IMR-90 (cell line): ENCODE data around the gene IL15RA. TPM values are rescaled to one million over a fixed set of nuclear protein-coding genes. Genes with fewer than 3 reads are reported as not detected.

Experiments
- ATAC-seq: fragments of 200-7000 bp; cut with Tn5 transposase; 2 replicates; pipeline ENCODE4 v1.9.1; 2020; ENCODE audit warnings: low read depth, mild to moderate bottlenecking, moderate library complexity
- BruUV-seq: library from RNA; stranded (reverse); fragments of 400-500 nt; replicated peaks from 2 replicates; lab custom pipeline; 2021; lab: Mats Ljungman, UMichigan
- CTCF ChIA-PET: fragments of 300-600 bp; formaldehyde crosslinking; extraction: SDS; loops from one replicate; lab custom pipeline; 2021; ENCODE audit warnings: antibody characterized with exemption; lab: Yijun Ruan, JAX
- POLR2A ChIA-PET: fragments of 300-600 bp; sonication (Branson Sonifier 250); formaldehyde crosslinking; loops from one replicate; lab custom pipeline; 2022; ENCODE audit warnings: antibody characterized with exemption; ENCODE audit not compliant: unreplicated experiment; lab: Charles Lee
- DNase-seq: peaks from one replicate; pipeline ENCODE4 v3.0.0; 2013
- H2AFZ ChIP-seq: replicated peaks from 2 replicates; pipeline ENCODE3; 2013; ENCODE audit warnings: low read length, mild to moderate bottlenecking; ENCODE audit not compliant: poor library complexity
- H2AK5ac ChIP-seq: 2 replicates; pipeline ENCODE4 v1.6.1; 2013; ENCODE audit warnings: low read depth, low read length, inconsistent platforms
- H2AK9ac ChIP-seq: replicated peaks from 2 replicates; pipeline ENCODE3; 2013; ENCODE audit warnings: mild to moderate bottlenecking, low read depth, low read length, moderate library complexity; ENCODE audit not compliant: poor library complexity
- H2BK120ac ChIP-seq: 2 replicates; pipeline ENCODE4 v1.6.1; 2013; ENCODE audit warnings: low read depth, low read length, inconsistent platforms
- H2BK15ac ChIP-seq: 3 replicates; pipeline ENCODE4 v1.6.1; 2013; ENCODE audit warnings: low read depth, low read length, inconsistent platforms
- H2BK20ac ChIP-seq: 2 replicates; pipeline ENCODE4 v1.6.1; 2013; ENCODE audit warnings: low read depth, mild to moderate bottlenecking, inconsistent platforms, low read length, moderate library complexity
- H2BK5ac ChIP-seq: 2 replicates; pipeline ENCODE4 v1.6.1; 2013; ENCODE audit warnings: mild to moderate bottlenecking, low read depth, low read length, inconsistent platforms; ENCODE audit not compliant: poor library complexity, severe bottlenecking
- H3K14ac ChIP-seq: replicated peaks from 2 replicates; pipeline ENCODE4 v1.6.1; 2013; ENCODE audit warnings: low read depth, low read length, inconsistent platforms
- H3K18ac ChIP-seq: 2 replicates; pipeline ENCODE4 v1.6.1; 2013; ENCODE audit warnings: low read depth, low read length, control low read depth
- H3K23ac ChIP-seq: 2 replicates; pipeline ENCODE4 v1.6.1; 2013; ENCODE audit warnings: low read depth, low read length, inconsistent platforms
- H3K27ac ChIP-seq: 2 replicates; pipeline ENCODE4 v1.5.1; 2013; ENCODE audit warnings: mild to moderate bottlenecking, control low read depth, low read length; ENCODE audit not compliant: insufficient read depth
- H3K27me3 ChIP-seq: 2 replicates; pipeline ENCODE4 v1.6.1; 2013; ENCODE audit warnings: low read length; ENCODE audit not compliant: control insufficient read depth, insufficient read depth
- H3K36me3 ChIP-seq: 2 replicates; pipeline ENCODE4 v1.6.1; 2013; ENCODE audit warnings: low read length, mixed read lengths; ENCODE audit not compliant: control insufficient read depth, insufficient read depth
- H3K4ac ChIP-seq: 2 replicates; pipeline ENCODE4 v1.6.1; 2013; ENCODE audit warnings: low read depth, low read length, inconsistent platforms
- H3K4me1 ChIP-seq: 2 replicates; pipeline ENCODE4 v1.6.1; 2013; ENCODE audit warnings: low read length, mixed read lengths; ENCODE audit not compliant: control insufficient read depth, insufficient read depth
- H3K4me2 ChIP-seq: 2 replicates; pipeline ENCODE4 v1.6.1; 2013; ENCODE audit warnings: low read depth, mild to moderate bottlenecking, control low read depth, low read length, moderate library complexity
- H3K4me3 ChIP-seq: 2 replicates; pipeline ENCODE4 v1.5.1; 2013; ENCODE audit warnings: low read depth, mild to moderate bottlenecking, control low read depth, low read length, moderate library complexity; ENCODE audit not compliant: insufficient read depth
- H3K56ac ChIP-seq: 2 replicates; pipeline ENCODE4 v1.6.1; 2013; ENCODE audit warnings: low read length, inconsistent platforms; ENCODE audit not compliant: insufficient read depth; ENCODE audit errors: extremely low read depth
- H3K79me1 ChIP-seq, 2 experiments: 2 replicates each; pipeline ENCODE4 v1.6.1; 2013; ENCODE audit warnings: low read length in 2 of 2, inconsistent platforms in 1 of 2, low read depth in 1 of 2
- H3K9ac ChIP-seq: 2 replicates; pipeline ENCODE4 v1.6.1; 2013; ENCODE audit warnings: low read depth, low read length, control low read depth
- H3K9me1 ChIP-seq: 2 replicates; pipeline ENCODE4 v1.6.1; 2013; ENCODE audit warnings: low read length, inconsistent platforms; ENCODE audit not compliant: insufficient read depth
- H3K9me3 ChIP-seq: 2 replicates; pipeline ENCODE4 v1.6.1; 2013; ENCODE audit warnings: low read length; ENCODE audit not compliant: control insufficient read depth, insufficient read depth
- H4K20me1 ChIP-seq: 2 replicates; pipeline ENCODE4 v1.6.1; 2013; ENCODE audit warnings: low read length, inconsistent platforms; ENCODE audit not compliant: insufficient read depth
- H4K5ac ChIP-seq: 2 replicates; pipeline ENCODE4 v1.6.1; 2013; ENCODE audit warnings: mild to moderate bottlenecking, low read depth, low read length, control low read depth
- H4K8ac ChIP-seq, 2 experiments: 2 replicates each; pipeline ENCODE4 v1.6.1; 2013; ENCODE audit warnings: low read depth in 2 of 2, low read length in 2 of 2, control low read depth in 1 of 2, inconsistent platforms in 1 of 2
- H4K91ac ChIP-seq: 2 replicates; pipeline ENCODE4 v1.6.1; 2013; ENCODE audit warnings: low read depth, low read length, inconsistent platforms; ENCODE audit not compliant: insufficient read depth
- BHLHE40 ChIP-seq: fragments of 150-350 bp; IDR thresholded peaks from 2 replicates; pipeline ENCODE4 v1.6.1; 2016; ENCODE audit warnings: mild to moderate bottlenecking, low read depth, low read length
- CTCF ChIP-seq: conservative IDR thresholded peaks from 2 replicates; pipeline ENCODE4 v1.5.1; 2012; ENCODE audit warnings: mild to moderate bottlenecking, low read depth, low read length, improper control_type of control experiment
- NFE2L2 ChIP-seq: fragments of 150-350 bp; IDR thresholded peaks from 2 replicates; pipeline ENCODE4 v1.6.1; 2016; ENCODE audit warnings: low read depth, mild to moderate bottlenecking, low read length
- SMC3 ChIP-seq: fragments of 150-350 bp; IDR thresholded peaks from 2 replicates; pipeline ENCODE4 v1.6.1; 2016; ENCODE audit warnings: low read depth, mild to moderate bottlenecking, antibody characterized with exemption, low read length, moderate library complexity
- WGBS, 2 experiments: methylation state at CpG; one replicate each; pipeline versions ENCODE4 v1.1.5 to v1.1.7; 2013; ENCODE audit warnings: missing lambda C conversion rate in 2 of 2; ENCODE audit not compliant: insufficient read length in 1 of 2; ENCODE audit errors: extremely low coverage in 2 of 2; 5-methylcytosine and 5-hydroxymethylcytosine counted together
- dilution Hi-C: fragments of 300-500 bp; cut with HindIII; formaldehyde crosslinking; loops from one replicate; pipeline ENCODE4 v1.14.3; 2018; ENCODE audit warnings: low sequenced_read_pairs; ENCODE audit not compliant: unreplicated experiment
- in situ Hi-C: fragments of 300-500 bp; cut with MboI; formaldehyde crosslinking; loops from 3 replicates; pipeline ENCODE4 v1.14.3; 2019; ENCODE audit warnings: low sequenced_read_pairs, inconsistent platforms, mixed read lengths
- intact Hi-C: fragments of 100-400 bp; cut with micrococcal nuclease; formaldehyde crosslinking; loops from 2 replicates; pipeline ENCODE4 v1.10.0; 2022
- polyA plus RNA-seq, 3 experiments: library from polyadenylated mRNA; depleted of rRNA; stranded (reverse); fragments of >200 nt; gene quantifications; 2 replicates each; pipeline ENCODE4 v1.2.3, GENCODE V29; 2012; ENCODE audit warnings: low replicate concordance in 1 of 3
- total RNA-seq: library from RNA; depleted of rRNA; stranded (reverse); fragments of >200 nt; gene quantifications from 2 replicates; pipeline ENCODE4 v1.2.3, GENCODE V29; 2012
- TF ChIP-seq, protein P1 (sequence below): fragments of 150-350 bp; IDR thresholded peaks from 2 replicates; pipeline ENCODE4 v1.6.1; 2016; ENCODE audit warnings: low read depth, mild to moderate bottlenecking, low read length, moderate library complexity, borderline replicate concordance

The IL15RA gene
- total and polyA plus RNA-seq, 2 of the 4 experiments (the other 2 are of a cell fraction): 2.0 to 7.6 TPM

DNA sequence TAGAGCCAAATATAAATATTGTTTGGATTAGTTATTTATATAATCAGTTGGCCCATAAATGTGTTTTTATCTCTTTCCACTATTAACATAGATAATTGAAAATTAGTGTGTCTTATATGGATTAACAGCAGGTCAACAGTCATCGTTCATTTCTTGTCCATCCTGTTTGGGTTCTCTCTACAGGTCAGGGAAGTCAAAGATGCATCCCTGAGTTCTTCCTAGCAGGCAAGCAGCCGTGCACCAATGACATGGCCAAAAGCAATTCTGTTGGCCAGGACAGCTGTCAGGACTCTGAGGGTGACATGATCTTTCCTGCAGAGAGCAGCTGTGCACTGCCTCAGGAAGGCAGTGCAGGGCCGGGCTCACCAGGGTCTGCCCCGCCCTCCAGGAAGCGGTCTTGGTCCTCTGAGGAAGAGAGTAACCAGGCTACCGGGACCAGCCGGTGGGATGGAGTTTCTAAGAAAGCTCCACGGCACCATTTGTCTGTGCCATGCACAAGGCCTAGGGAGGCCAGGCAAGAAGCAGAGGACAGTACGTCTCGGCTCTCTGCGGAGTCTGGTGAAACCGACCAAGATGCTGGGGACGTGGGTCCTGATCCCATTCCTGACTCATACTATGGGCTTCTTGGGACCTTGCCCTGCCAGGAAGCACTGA is 71.4 kb downstream of the IL15RA start:
- H3K4me2 ChIP-seq: no peak overlapping the region
- dilution Hi-C loops: no loop called here

More for the DNA sequence above, 71.4 kb downstream of the IL15RA start:
- Histone ChIP-seq H2BK120ac (no peak overlapping the region), H3K18ac (no peak overlapping the region), H3K23ac (no peak overlapping the region), H4K91ac (no peak overlapping the region), H3K27me3 (no peaks in the 10 kb centered on the region), H3K9me1 (peaks cover 3% of the 10 kb centered on the region; the same call in 1 of the 2 replicates), H2BK15ac (no peak overlapping the region), H2AK5ac (no peak overlapping the region), H3K4me1 (no peaks in the 10 kb centered on the region), H3K14ac (no peak overlapping the region), H4K5ac (no peak overlapping the region), H2BK20ac (no peak overlapping the region), H3K36me3 (peaks cover 33% of the 10 kb centered on the region), H4K20me1 (peaks cover 5% of the 10 kb centered on the region; the same call in 1 of the 2 replicates), H2AFZ (no peak overlapping the region), H3K79me1 (peaks cover 28 to 64% of the 10 kb centered on the region in 2 experiments), H3K4ac (no peak overlapping the region), H3K9me3 (no peaks in the 10 kb centered on the region), H3K56ac (no peak overlapping the region), H2AK9ac (no peak overlapping the region), H3K9ac (no peak overlapping the region), H3K4me3 (no peak overlapping the region), H2BK5ac (no peak overlapping the region), H3K27ac (no peak overlapping the region), H4K8ac (no peak overlapping the region)
- 93% methylated on average over 11 of the region's 13 CpGs; no CpG with 5 or more reads in 1 of the 2 experiments for WGBS, 2 experiments
- TF ChIP-seq BHLHE40 (no peak), NFE2L2 (no peak), CTCF (no peak), SMC3 (no peak)
- TF ChIP-seq, protein P1, sequence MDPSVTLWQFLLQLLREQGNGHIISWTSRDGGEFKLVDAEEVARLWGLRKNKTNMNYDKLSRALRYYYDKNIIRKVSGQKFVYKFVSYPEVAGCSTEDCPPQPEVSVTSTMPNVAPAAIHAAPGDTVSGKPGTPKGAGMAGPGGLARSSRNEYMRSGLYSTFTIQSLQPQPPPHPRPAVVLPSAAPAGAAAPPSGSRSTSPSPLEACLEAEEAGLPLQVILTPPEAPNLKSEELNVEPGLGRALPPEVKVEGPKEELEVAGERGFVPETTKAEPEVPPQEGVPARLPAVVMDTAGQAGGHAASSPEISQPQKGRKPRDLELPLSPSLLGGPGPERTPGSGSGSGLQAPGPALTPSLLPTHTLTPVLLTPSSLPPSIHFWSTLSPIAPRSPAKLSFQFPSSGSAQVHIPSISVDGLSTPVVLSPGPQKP: no peak
- ChIA-PET CTCF (interaction anchor here (0.6 kb wide), 1 partner anchor 17 kb away, joined by 6 read pairs; no protein-coding TSS in a partner anchor), POLR2A (no interaction called here)
- no TSS peak for BruUV-seq
- in situ Hi-C loops (no loop called here), intact Hi-C loops (no loop called here)
- DNase-seq (no peak), ATAC-seq (no peak)
